Activated B cell treated with CpG ODN at 0.5 μM for 24 hours (primary cell): ENCODE results near the gene OR4K1. TPM values are rescaled to one million over a fixed set of nuclear protein-coding genes. Genes with fewer than 3 reads are reported as not detected.

Source experiments
- total RNA-seq: library from RNA; stranded (reverse); gene quantifications from 2 replicates; pipeline ENCODE4 v1.2.3, GENCODE V29; 2022

The OR4K1 gene
- total RNA-seq, 1 donor from 2014 or later = not detected

Other genes with a start within 250 kb of the OR4K1 start
- not detected in 2 replicates for gene OR11H2, start 217.0 kb upstream of the OR4K1 start, total RNA-seq
- not detected in 2 replicates for gene OR4Q3, start 187.3 kb upstream of the OR4K1 start, total RNA-seq
- gene OR4M1, start 157.4 kb upstream of the OR4K1 start, total RNA-seq = not detected in 2 replicates
- not detected in 2 replicates for gene OR4N2, start 127.1 kb upstream of the OR4K1 start, total RNA-seq
- gene OR4K2, start 55.8 kb upstream of the OR4K1 start, total RNA-seq = not detected in 2 replicates
- not detected in 2 replicates for gene OR4K5, start 10.3 kb upstream of the OR4K1 start, total RNA-seq
- gene OR4K15, start 44.7 kb downstream of the OR4K1 start, total RNA-seq = not detected in 2 replicates
- gene OR4Q2, start 71.2 kb downstream of the OR4K1 start, total RNA-seq = not detected in 2 replicates
- not detected in 2 replicates for gene OR4K14, start 88.4 kb downstream of the OR4K1 start, total RNA-seq
- gene OR4K13, start 105.1 kb downstream of the OR4K1 start, total RNA-seq = not detected in 2 replicates
- not detected in 2 replicates for gene OR4L1, start 129.1 kb downstream of the OR4K1 start, total RNA-seq
- not detected in 2 replicates for gene OR4K17, start 179.8 kb downstream of the OR4K1 start, total RNA-seq
- not detected in 2 replicates for gene OR4N5, start 207.9 kb downstream of the OR4K1 start, total RNA-seq